ENCODE measurements around the gene MAGEC3. TPM values are rescaled to one million over a fixed set of nuclear protein-coding genes. Genes with fewer than 3 reads are reported as not detected.
A peak's percentile ranks its signal among the peaks of the same experiment; 100 is the strongest.

MAGEC3 gene
- total and polyA plus RNA-seq, 2 experiments from 2014 or later = not detected

DNA sequence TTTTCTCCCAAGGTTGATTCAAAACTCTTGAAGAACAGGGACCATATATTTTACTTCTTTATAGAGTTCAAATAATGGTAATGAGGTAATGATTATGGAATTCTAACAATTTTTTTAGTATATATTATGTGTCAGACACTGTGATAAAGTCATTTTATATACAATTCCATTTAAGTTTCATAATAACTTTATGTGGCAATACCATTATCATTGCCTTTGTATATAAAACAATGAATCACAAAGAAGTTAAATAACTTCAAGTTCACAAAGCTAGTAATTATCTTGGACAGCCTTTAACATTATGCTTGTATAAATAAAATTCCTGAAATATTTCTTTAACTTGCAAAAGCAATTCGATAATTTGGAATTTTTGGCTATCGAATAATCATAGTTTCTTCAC is 86.2 kb downstream of the MAGEC3 start:
- no peaks in the 10 kb centered on the region for H3K4me1 ChIP-seq (ENCODE audit: low read depth)
- no peaks in the 10 kb centered on the region for H3K36me3 ChIP-seq
- TF ChIP-seq, protein P1, sequence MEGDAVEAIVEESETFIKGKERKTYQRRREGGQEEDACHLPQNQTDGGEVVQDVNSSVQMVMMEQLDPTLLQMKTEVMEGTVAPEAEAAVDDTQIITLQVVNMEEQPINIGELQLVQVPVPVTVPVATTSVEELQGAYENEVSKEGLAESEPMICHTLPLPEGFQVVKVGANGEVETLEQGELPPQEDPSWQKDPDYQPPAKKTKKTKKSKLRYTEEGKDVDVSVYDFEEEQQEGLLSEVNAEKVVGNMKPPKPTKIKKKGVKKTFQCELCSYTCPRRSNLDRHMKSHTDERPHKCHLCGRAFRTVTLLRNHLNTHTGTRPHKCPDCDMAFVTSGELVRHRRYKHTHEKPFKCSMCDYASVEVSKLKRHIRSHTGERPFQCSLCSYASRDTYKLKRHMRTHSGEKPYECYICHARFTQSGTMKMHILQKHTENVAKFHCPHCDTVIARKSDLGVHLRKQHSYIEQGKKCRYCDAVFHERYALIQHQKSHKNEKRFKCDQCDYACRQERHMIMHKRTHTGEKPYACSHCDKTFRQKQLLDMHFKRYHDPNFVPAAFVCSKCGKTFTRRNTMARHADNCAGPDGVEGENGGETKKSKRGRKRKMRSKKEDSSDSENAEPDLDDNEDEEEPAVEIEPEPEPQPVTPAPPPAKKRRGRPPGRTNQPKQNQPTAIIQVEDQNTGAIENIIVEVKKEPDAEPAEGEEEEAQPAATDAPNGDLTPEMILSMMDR (IDR thresholded peaks at IDR 0.05; ENCODE audit: low read depth, low read length) = no peak
- H3K4me3 ChIP-seq = no peak overlapping the region
- H3K9me3 ChIP-seq (ENCODE audit: low read depth) = no peaks in the 10 kb centered on the region
- H3K27me3 ChIP-seq = no peaks in the 10 kb centered on the region
- DNase-seq (ENCODE audit: low read depth in 1 of 2, low spot score in 1 of 2) = no peak
- H3K27ac ChIP-seq = no peak overlapping the region

DNA sequence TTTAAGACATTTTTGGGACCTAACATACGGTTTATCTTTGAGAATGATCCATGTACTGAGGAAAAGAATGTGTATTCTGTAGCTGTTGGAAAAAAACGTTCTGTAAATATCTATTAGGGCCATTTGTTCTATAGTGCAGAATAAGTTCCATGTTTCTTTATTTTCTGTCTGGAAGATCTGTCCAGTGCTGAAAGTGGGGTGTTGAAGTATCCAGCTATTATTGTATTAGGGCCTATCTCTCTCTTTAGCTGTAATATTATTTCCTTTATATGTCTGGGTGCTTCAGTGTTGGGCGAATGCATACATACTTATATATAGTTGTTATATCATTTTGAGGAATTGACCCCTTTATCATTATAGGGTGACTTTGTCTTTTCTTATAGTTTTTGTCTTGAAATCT is 90.3 kb downstream of the MAGEC3 start:
- no peak for DNase-seq (ENCODE audit: low read depth in 1 of 2, low spot score in 1 of 2)
- Histone ChIP-seq H3K27ac (no peak overlapping the region), H3K9me3 (ENCODE audit: low read depth) (no peaks in the 10 kb centered on the region), H3K27me3 (no peaks in the 10 kb centered on the region), H3K4me1 (ENCODE audit: low read depth) (no peaks in the 10 kb centered on the region), H3K36me3 (no peaks in the 10 kb centered on the region), H3K4me3 (no peak overlapping the region)
- TF ChIP-seq, protein P1 (IDR thresholded peaks at IDR 0.05; ENCODE audit: low read depth, low read length) = no peak

DNA sequence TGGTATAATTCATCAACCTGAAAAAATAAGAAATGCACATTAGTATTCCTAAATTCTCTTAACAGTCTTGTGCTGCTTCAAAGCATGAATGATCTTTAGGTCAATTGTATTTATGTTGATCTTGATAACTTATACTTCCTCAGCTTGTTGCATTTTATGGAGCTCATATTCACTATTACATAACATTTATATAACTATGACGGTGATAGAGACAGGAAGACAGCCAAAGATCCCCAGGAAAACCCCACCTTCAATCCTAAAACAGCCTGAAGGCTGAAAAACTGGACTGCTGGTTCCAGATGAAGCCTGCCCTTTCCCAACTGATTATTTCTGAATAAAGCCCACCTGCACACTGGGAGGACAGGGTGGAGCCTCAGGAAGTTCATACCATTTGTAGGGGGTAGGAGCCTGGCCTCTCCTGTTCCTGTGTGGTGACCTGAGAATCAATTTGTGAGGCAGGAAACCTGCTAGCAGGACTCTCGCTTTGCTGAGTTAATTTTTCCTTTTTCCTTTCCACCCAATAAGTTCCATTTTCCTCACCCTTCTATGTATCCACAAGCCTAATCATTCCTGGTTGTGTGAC is 96.0 kb downstream of the MAGEC3 start:
- Histone ChIP-seq H3K27ac (no peak overlapping the region), H3K4me1 (ENCODE audit: low read depth) (no peaks in the 10 kb centered on the region), H3K4me3 (no peak overlapping the region), H3K36me3 (no peaks in the 10 kb centered on the region), H3K27me3 (no peaks in the 10 kb centered on the region), H3K9me3 (ENCODE audit: low read depth) (no peaks in the 10 kb centered on the region)
- no peak for DNase-seq (ENCODE audit: low read depth in 1 of 2, low spot score in 1 of 2)
- TF ChIP-seq, protein P1 (IDR thresholded peaks at IDR 0.05; ENCODE audit: low read depth, low read length) = no peak

DNA sequence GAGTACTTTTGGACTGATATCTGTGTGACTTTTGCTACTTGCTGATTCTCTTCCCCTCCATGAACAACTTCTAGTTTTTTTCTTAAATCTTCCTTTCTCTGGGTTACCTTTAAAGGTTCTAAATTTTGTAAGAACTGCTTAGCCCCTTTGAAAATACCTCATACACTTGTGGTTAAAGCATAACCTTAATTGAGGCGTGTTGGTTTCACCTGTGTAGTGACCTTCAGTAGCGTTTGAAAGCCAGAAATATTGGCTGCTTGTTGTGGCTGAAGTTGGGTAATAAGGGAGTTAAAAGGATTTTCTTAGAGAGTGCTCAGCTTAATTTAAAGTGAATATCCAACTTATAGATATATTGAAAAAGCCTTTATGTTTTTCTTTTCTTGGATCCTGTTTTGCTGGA is 97.5 kb downstream of the MAGEC3 start:
- no peaks in the 10 kb centered on the region for H3K4me1 ChIP-seq (ENCODE audit: low read depth)
- H3K9me3 ChIP-seq (ENCODE audit: low read depth) = no peaks in the 10 kb centered on the region
- H3K36me3 ChIP-seq = no peaks in the 10 kb centered on the region
- TF ChIP-seq, protein P1 (IDR thresholded peaks at IDR 0.05; ENCODE audit: low read depth, low read length) = no peak
- no peak for DNase-seq (ENCODE audit: low read depth in 1 of 2, low spot score in 1 of 2)
- H3K4me3 ChIP-seq = no peak overlapping the region
- no peak overlapping the region for H3K27ac ChIP-seq
- H3K27me3 ChIP-seq = no peaks in the 10 kb centered on the region

DNA sequence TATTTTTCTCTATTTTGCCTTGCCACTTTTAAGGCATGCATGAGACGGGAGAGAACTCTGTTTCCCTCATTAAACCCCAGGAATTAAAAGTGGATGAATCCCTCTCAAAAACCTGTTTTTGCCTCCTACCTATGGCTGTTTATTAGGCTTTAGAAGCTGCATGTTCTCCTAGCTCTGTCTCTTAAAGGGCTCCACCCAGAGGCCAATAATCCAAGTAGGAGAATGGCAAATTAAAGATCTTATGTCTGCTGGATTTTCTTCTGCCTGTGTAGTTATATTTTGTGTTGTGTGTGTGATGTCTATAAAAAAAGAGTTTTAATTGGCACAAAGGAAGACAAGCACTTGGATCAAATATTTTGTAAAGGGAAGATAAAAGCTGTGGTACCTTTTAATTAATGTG is 98.0 kb downstream of the MAGEC3 start:
- H3K4me1 ChIP-seq (ENCODE audit: low read depth) = no peaks in the 10 kb centered on the region
- peak in 1 of 2 donors; percentile 0 for DNase-seq (ENCODE audit: low read depth in 1 of 2, low spot score in 1 of 2)
- H3K27me3 ChIP-seq = no peaks in the 10 kb centered on the region
- no peak overlapping the region for H3K4me3 ChIP-seq
- H3K36me3 ChIP-seq = no peaks in the 10 kb centered on the region
- no peak overlapping the region for H3K27ac ChIP-seq
- TF ChIP-seq, protein P1 (IDR thresholded peaks at IDR 0.05; ENCODE audit: low read depth, low read length) = no peak
- H3K9me3 ChIP-seq (ENCODE audit: low read depth) = no peaks in the 10 kb centered on the region
